WERI-Rb-1 (cell line): ENCODE results near the gene FAM228B.
"Not testable (repeated sequence)": the region's sequence is repeated elsewhere in the genome, so short reads cannot be mapped to it uniquely, and the experiment has no call there.

Experiments
- DNase-seq: peaks from one replicate; pipeline ENCODE4 v3.0.0-alpha.2; 2020
- H3K27ac ChIP-seq: fragments of 250-450 bp; sonication (Bioruptor Pico); 2 replicates; pipeline ENCODE4 v1.5.1; 2020; ENCODE audit warnings: mild to moderate bottlenecking, moderate library complexity
- H3K27me3 ChIP-seq: fragments of 250-450 bp; sonication (Bioruptor Pico); 2 replicates; pipeline ENCODE4 v1.5.1; 2021; ENCODE audit warnings: mild to moderate bottlenecking, low read depth, moderate library complexity; ENCODE audit not compliant: insufficient read depth, severe bottlenecking
- H3K36me3 ChIP-seq: fragments of 250-450 bp; sonication (Bioruptor Pico); 2 replicates; pipeline ENCODE4 v1.5.1; 2020; ENCODE audit warnings: mild to moderate bottlenecking, moderate library complexity
- H3K4me3 ChIP-seq: 2 replicates; pipeline ENCODE4 v1.5.1; 2011; ENCODE audit warnings: low read depth, mild to moderate bottlenecking, control low read depth, low read length
- H3K9me3 ChIP-seq: fragments of 250-450 bp; sonication (Bioruptor Pico); 2 replicates; pipeline ENCODE4 v1.5.1; 2021; ENCODE audit warnings: mild to moderate bottlenecking, moderate library complexity; ENCODE audit not compliant: severe bottlenecking
- TF ChIP-seq, protein P1 (sequence below): IDR thresholded peaks from 2 replicates; pipeline ENCODE4 v1.5.1; 2011; ENCODE audit warnings: low read depth, mild to moderate bottlenecking, control low read depth, inconsistent platforms, low read length

FAM228B gene

DNA sequence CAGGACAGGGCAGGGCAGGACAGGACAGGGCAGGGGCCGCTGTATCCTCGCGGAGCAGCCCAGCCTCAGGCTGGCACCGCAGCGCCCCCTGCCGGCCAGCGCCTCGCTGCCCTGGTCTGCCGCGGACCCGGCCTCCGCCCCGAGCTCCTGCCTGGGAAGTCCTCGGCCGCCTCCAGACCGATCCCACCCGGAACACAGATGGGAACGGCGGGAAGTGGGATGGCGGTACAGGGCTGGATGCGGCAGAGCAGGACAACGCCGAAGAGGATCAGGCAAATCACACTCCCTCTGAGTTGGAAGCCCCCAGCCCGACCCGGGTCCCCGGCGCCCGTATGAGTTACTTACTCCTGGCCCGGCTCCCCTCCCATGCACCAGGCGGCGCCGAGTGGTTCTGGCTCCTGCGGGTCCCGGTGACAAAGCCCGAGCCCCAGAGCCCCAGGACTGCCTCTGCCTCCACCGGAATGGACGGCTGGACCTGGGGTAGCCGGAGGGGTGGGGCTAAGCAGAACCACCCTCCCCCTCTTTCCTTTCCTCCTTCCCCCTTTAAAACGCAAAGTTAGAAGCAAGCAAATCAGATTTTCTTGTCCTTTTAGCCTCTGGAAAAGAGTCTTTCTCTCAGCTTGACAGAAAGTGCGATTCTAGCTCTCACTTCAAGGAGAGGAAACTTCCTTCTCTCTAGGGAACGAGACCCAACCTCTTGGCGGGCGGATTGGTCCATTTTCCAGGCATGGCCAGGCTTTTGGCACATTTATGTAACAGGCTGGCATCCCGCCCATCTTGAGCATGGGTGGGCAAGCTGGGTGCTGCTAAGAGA lies 38.7 kb upstream of the FAM228B start, which contains the start of gene TP53I3:
TSS of gene TP53I3 (minus strand) at position 449 of the 814 bp plus-strand sequence. CDS start 508 bp downstream, outside the sequence.
- peaks cover 13% of the 10 kb centered on the region for H3K36me3 ChIP-seq
- DNase-seq, result peak; percentile 93
- TF ChIP-seq, protein P1, sequence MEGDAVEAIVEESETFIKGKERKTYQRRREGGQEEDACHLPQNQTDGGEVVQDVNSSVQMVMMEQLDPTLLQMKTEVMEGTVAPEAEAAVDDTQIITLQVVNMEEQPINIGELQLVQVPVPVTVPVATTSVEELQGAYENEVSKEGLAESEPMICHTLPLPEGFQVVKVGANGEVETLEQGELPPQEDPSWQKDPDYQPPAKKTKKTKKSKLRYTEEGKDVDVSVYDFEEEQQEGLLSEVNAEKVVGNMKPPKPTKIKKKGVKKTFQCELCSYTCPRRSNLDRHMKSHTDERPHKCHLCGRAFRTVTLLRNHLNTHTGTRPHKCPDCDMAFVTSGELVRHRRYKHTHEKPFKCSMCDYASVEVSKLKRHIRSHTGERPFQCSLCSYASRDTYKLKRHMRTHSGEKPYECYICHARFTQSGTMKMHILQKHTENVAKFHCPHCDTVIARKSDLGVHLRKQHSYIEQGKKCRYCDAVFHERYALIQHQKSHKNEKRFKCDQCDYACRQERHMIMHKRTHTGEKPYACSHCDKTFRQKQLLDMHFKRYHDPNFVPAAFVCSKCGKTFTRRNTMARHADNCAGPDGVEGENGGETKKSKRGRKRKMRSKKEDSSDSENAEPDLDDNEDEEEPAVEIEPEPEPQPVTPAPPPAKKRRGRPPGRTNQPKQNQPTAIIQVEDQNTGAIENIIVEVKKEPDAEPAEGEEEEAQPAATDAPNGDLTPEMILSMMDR, result peak; percentile 98
- H3K4me3 ChIP-seq, result peak within 1 kb of the TSS; percentile 48
- H3K9me3 ChIP-seq, result no peaks in the 10 kb centered on the region
- peak within 1 kb of the TSS; percentile 92 for H3K27ac ChIP-seq
- H3K27me3 ChIP-seq, result no peaks in the 10 kb centered on the region

DNA sequence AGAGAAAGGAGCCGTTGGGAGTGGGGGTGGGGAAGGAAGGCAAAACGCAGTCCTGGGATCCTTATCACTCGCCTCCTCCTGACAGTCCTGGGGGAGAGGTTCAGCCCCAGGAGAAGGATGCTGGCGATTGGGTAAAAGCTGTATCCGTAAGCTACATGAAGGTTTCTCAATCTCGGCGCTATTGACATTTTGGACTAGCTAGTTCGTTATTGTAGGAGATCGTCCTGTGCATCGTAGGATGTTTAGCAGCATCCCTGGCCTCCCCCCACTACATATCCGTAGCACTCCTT lies 38.1 kb upstream of the FAM228B start:
- TF ChIP-seq, protein P1, result no peak
- H3K36me3 ChIP-seq, result peaks cover 11% of the 10 kb centered on the region
- H3K27me3 ChIP-seq, result no peaks in the 10 kb centered on the region
- peak overlapping the region; percentile 48 for H3K4me3 ChIP-seq
- peak overlapping the region; percentile 92 for H3K27ac ChIP-seq
- DNase-seq, result no peak
- no peaks in the 10 kb centered on the region for H3K9me3 ChIP-seq

DNA sequence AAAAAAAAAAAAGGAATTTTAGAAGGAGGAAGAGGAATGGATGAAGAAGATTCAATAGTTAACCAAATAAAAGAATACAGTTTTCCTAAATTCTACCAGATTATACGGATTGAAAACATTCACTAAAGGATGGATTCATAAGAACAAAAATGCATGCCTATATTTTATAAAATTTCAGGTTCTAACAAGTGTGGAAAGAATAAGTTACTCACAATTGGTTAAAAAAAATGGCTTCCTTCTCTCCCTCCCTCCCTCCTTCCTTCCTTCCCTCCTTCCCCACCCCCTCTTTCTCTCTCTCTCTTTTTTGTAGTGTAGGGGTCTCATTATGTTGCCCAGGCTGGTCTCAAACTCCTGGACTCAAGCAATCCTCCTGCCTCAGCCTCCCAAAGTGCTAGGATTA lies 37.0 kb upstream of the FAM228B start:
- Histone ChIP-seq H3K9me3 (no peaks in the 10 kb centered on the region), H3K27ac (no peak overlapping the region), H3K4me3 (no peak overlapping the region), H3K27me3 (no peaks in the 10 kb centered on the region), H3K36me3 (peaks cover 11% of the 10 kb centered on the region)
- TF ChIP-seq, protein P1, result no peak
- no peak for DNase-seq

DNA sequence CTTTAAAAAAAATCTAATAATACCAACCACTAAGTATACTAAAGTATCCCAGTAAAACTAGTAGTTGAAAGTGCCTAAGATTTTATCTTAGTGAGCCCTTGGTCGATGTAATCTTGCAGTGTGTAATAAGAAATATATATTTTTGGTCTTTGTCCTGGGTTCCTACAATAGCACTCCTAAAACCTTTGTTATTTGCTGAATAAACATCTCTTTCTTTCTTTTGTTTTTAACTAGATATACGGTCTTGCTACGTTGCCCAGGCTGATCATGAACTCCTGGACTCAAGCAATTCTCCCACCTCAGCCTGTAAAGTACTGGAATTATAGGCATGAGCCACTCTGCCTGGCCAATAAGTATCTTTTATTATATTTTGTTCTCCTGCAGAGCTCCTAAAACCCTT lies 36.2 kb upstream of the FAM228B start:
- no peaks in the 10 kb centered on the region for H3K27me3 ChIP-seq

DNA sequence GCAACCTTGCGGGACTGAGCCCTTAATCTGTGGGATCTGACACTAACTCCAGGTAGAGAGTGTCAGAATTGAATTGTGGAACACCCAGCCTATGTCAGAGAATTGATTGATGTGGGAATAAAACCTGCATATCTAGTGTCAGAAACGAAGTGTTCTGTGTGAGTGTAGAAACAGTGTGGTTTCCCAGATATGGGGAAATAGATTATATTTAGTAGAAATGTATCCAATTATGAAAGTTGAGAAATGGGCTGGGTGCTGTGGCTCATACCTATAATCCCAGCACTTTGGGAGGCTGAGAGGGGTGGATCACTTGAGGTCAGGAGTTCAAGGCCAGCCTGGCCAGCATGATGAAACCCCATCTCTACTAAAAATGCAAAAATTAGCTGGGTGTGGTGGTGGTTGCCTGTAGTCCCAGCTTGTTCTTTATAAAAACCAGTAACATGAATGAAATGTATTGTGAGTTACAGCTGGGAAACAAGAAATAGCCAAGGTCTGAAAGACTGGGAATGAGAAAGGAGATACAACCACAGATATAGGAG lies 34.4 kb upstream of the FAM228B start:
- TF ChIP-seq, protein P1, result no peak
- Histone ChIP-seq H3K27me3 (no peaks in the 10 kb centered on the region), H3K36me3 (no peaks in the 10 kb centered on the region), H3K4me3 (no peak overlapping the region), H3K27ac (no peak overlapping the region), H3K9me3 (no peaks in the 10 kb centered on the region)
- no peak for DNase-seq

More for the DNA sequence above, 36.2 kb upstream of the FAM228B start:
- TF ChIP-seq, protein P1, result no peak
- no peak overlapping the region for H3K4me3 ChIP-seq
- no peak for DNase-seq
- peaks cover 8% of the 10 kb centered on the region for H3K36me3 ChIP-seq
- H3K27ac ChIP-seq, result no peak overlapping the region
- no peaks in the 10 kb centered on the region for H3K9me3 ChIP-seq

DNA sequence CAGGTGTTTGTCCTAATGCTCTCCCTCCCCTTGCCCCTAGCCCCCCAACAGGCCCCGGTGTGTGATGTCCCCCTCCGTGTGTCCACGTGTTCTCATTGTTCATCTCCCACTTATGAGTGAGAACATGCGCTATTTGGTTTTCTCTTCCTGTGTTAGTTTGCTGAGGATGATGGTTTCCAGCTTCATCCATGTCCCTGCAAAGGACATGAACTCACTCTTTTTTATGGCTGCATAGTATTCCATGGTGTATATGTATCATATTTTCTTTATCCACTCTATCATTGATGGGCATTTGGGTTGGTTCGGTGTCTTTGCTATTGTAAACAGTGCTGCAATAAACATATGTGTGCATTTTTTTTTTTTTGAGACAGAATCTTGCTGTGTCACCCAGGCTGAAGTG lies 30.0 kb upstream of the FAM228B start:
- H3K4me3 ChIP-seq, H3K27ac ChIP-seq, H3K9me3 ChIP-seq, H3K27me3 ChIP-seq, H3K36me3 ChIP-seq, DNase-seq: not testable (repeated sequence)

DNA sequence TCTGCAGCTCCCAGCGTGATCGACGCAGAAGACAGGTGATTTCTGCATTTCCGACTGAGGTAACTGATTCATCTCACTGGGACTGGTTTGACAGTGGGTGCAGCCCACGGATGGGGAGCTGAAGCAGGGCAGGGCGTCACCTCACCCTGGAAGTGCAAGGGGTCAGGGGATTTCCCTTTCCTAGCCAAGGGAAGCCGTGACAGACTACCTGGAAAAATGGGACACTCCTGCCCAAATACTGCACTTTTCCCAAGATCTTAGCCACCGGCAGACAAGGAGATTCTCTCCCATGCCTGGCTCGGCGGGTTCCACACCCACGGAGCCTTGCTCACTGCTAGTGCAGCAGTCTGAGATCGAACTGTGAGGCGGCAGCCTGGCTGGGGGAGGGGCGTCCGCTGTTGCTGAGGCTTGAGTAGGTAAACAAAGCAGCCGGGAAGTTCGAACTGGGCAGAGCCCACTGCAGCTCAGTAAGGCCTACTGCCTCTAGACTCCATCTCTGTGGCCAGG lies 28.0 kb upstream of the FAM228B start:
- not testable (repeated sequence) for H3K36me3 ChIP-seq, H3K27ac ChIP-seq, H3K4me3 ChIP-seq, H3K27me3 ChIP-seq, DNase-seq, H3K9me3 ChIP-seq

DNA sequence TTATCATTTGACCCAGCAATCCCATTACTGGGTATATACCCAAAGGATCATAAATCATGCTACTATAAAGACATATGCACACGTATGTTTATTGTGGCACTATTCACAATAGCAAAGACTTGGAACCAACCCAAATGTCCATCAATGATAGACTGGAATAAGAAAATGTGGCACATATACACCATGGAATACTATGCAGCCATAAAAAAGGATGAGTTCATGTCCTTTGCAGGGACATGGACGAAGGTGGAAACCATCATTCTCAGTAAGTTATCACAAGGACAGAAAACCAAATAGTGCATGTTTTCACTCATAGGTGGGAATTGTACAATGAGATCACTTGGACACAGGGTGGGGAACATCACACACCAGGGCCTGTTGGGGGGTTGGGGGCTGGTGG lies 22.5 kb upstream of the FAM228B start:
- not testable (repeated sequence) for H3K27me3 ChIP-seq, H3K4me3 ChIP-seq, H3K36me3 ChIP-seq, H3K9me3 ChIP-seq, H3K27ac ChIP-seq, DNase-seq
